ENCODE measurements around the gene RASA3. TPM values are rescaled to one million over a fixed set of nuclear protein-coding genes. Genes with fewer than 3 reads are reported as not detected.

RASA3 gene
- polyA plus RNA-seq, 1 donor from 2014 or later = 8.5 TPM

GRCh38 chr13:114173272-114173671 lies 40.8 kb upstream of the RASA3 start:
- no peaks in the 10 kb centered on the region for H3F3A ChIP-seq (ENCODE audit: insufficient read depth, low read length, poor library complexity, severe bottlenecking)
- H3K9me3 ChIP-seq (ENCODE audit: low read length) = peaks cover 2% of the 10 kb centered on the region
- no peaks in the 10 kb centered on the region for H3K9me2 ChIP-seq (ENCODE audit: insufficient read depth, low read length)

DNA sequence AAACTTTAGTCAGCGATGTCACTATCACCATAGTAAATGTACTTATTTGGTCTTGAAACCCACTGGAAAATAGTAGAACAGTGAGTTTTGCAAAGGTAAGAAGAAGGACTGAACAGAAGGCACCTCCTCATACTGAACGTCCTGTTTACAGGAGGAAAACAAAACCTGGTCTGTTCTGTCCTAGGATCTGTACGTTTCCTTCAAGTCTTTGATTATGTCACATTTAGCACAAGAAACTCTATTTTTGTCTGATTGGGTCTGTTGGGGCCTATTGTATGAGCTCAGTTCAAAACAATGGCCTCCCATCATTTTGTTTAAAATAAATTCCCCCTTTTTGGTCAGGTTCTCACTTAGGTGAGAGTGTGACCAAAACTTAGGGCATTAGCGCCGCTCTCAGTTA lies 35.5 kb upstream of the RASA3 start:
- Histone ChIP-seq H3K27ac (ENCODE audit: low read length) (no peak overlapping the region), H2AFZ (ENCODE audit: low read depth, low read length) (no peak overlapping the region), H3K27me3 (ENCODE audit: insufficient read depth, low read depth, low read length) (no peaks in the 10 kb centered on the region), H3K36me3 (ENCODE audit: insufficient read depth, low read length) (no peaks in the 10 kb centered on the region), H4K20me1 (ENCODE audit: insufficient read depth) (no peaks in the 10 kb centered on the region), H3F3A (ENCODE audit: insufficient read depth, low read length, poor library complexity, severe bottlenecking) (no peaks in the 10 kb centered on the region), H3K4me2 (ENCODE audit: low read length) (no peak overlapping the region), H3K9me2 (ENCODE audit: insufficient read depth, low read length) (no peaks in the 10 kb centered on the region), H3K79me2 (replicated peaks; ENCODE audit: insufficient read depth, low read length) (no peaks in the 10 kb centered on the region), H3K4me3 (ENCODE audit: low read length) (no peak overlapping the region), H3K9me3 (ENCODE audit: low read length) (no peaks in the 10 kb centered on the region), H3K9ac (ENCODE audit: low read length) (no peak overlapping the region)
- TF ChIP-seq, protein P1, sequence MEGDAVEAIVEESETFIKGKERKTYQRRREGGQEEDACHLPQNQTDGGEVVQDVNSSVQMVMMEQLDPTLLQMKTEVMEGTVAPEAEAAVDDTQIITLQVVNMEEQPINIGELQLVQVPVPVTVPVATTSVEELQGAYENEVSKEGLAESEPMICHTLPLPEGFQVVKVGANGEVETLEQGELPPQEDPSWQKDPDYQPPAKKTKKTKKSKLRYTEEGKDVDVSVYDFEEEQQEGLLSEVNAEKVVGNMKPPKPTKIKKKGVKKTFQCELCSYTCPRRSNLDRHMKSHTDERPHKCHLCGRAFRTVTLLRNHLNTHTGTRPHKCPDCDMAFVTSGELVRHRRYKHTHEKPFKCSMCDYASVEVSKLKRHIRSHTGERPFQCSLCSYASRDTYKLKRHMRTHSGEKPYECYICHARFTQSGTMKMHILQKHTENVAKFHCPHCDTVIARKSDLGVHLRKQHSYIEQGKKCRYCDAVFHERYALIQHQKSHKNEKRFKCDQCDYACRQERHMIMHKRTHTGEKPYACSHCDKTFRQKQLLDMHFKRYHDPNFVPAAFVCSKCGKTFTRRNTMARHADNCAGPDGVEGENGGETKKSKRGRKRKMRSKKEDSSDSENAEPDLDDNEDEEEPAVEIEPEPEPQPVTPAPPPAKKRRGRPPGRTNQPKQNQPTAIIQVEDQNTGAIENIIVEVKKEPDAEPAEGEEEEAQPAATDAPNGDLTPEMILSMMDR (IDR thresholded peaks at IDR 0.05; ENCODE audit: poor library complexity, severe bottlenecking) = no peak
- TF ChIP-seq EP300 (conservative IDR thresholded peaks at IDR 0.05; ENCODE audit: poor library complexity, severe bottlenecking) (no peak), REST (IDR thresholded peaks at IDR 0.05; ENCODE audit: borderline replicate concordance) (no peak), TAF1 (IDR thresholded peaks at IDR 0.05; ENCODE audit: low read depth) (no peak), MXI1 (conservative IDR thresholded peaks at IDR 0.05; ENCODE audit: poor library complexity, severe bottlenecking) (no peak), RAD21 (conservative IDR thresholded peaks at IDR 0.05) (no peak), SMC3 (conservative IDR thresholded peaks at IDR 0.05; ENCODE audit: poor library complexity) (no peak), POLR2AphosphoS5 (IDR thresholded peaks at IDR 0.05) (no peak)

More at GRCh38 chr13:114173272-114173671, 40.8 kb upstream of the RASA3 start:
- Histone ChIP-seq H2AFZ (ENCODE audit: low read depth, low read length) (no peak overlapping the region), H3K27me3 (ENCODE audit: insufficient read depth, low read depth, low read length) (no peaks in the 10 kb centered on the region), H3K27ac (ENCODE audit: low read length) (no peak overlapping the region), H3K4me3 (ENCODE audit: low read length) (no peak overlapping the region), H3K9ac (ENCODE audit: low read length) (no peak overlapping the region), H4K20me1 (ENCODE audit: insufficient read depth) (no peaks in the 10 kb centered on the region), H3K79me2 (replicated peaks; ENCODE audit: insufficient read depth, low read length) (no peaks in the 10 kb centered on the region), H3K36me3 (ENCODE audit: insufficient read depth, low read length) (no peaks in the 10 kb centered on the region), H3K4me2 (ENCODE audit: low read length) (no peak overlapping the region)
- TF ChIP-seq, protein P1 (IDR thresholded peaks at IDR 0.05; ENCODE audit: poor library complexity, severe bottlenecking) = no peak
- TF ChIP-seq REST (IDR thresholded peaks at IDR 0.05; ENCODE audit: borderline replicate concordance) (no peak), RAD21 (conservative IDR thresholded peaks at IDR 0.05) (no peak), EP300 (conservative IDR thresholded peaks at IDR 0.05; ENCODE audit: poor library complexity, severe bottlenecking) (no peak), MXI1 (conservative IDR thresholded peaks at IDR 0.05; ENCODE audit: poor library complexity, severe bottlenecking) (no peak), SMC3 (conservative IDR thresholded peaks at IDR 0.05; ENCODE audit: poor library complexity) (no peak), TAF1 (IDR thresholded peaks at IDR 0.05; ENCODE audit: low read depth) (no peak), EZH2 (IDR thresholded peaks at IDR 0.05; ENCODE audit: borderline replicate concordance, insufficient read depth, low read length, poor library complexity, severe bottlenecking) (no peak), POLR2AphosphoS5 (IDR thresholded peaks at IDR 0.05) (no peak)
